H1 (cell line): ENCODE measurements around the gene FSCN2. TPM values are rescaled to one million over a fixed set of nuclear protein-coding genes. Genes with fewer than 3 reads are reported as not detected.
A peak's percentile ranks its signal among the peaks of the same experiment; 100 is the strongest.

ENCODE experiments used
- CTCF ChIA-PET: fragments of 300-600 bp; sonication (Branson Sonifier 250); formaldehyde crosslinking; loops from one replicate; lab custom pipeline; 2021; ENCODE audit not compliant: partially characterized antibody; lab: Charles Lee
- POLR2A ChIA-PET: fragments of 300-600 bp; sonication (Branson Sonifier 250); formaldehyde crosslinking; loops from one replicate; lab custom pipeline; 2021; ENCODE audit warnings: inconsistent platforms; ENCODE audit not compliant: partially characterized antibody; lab: Charles Lee
- DNase-seq, 2 experiments: peaks; one replicate each; pipeline versions ENCODE4 v3.0.0 to v3.0.0-alpha.2; 2010 to 2022; ENCODE audit warnings: low spot score in 2 of 2, low read depth in 1 of 2, mixed read lengths in 1 of 2
- FAIRE-seq: peaks from 2 replicates; lab custom pipeline; 2011; peaks lifted over from hg19 to GRCh38; lab: Jason Lieb, UNC
- H2AFZ ChIP-seq: 2 replicates; pipeline ENCODE4 v1.8.1; 2012; ENCODE audit warnings: low read length, inconsistent platforms
- H2AK5ac ChIP-seq: 2 replicates; pipeline ENCODE4 v1.6.1; 2013; ENCODE audit warnings: low read depth, low read length
- H2BK120ac ChIP-seq: replicated peaks from 2 replicates; pipeline ENCODE3; 2013; ENCODE audit warnings: low read depth, low read length, inconsistent platforms
- H2BK12ac ChIP-seq: 2 replicates; pipeline ENCODE4 v1.6.1; 2013; ENCODE audit warnings: low read depth, low read length
- H2BK15ac ChIP-seq: 2 replicates; pipeline ENCODE4 v1.6.1; 2013; ENCODE audit warnings: low read length
- H2BK20ac ChIP-seq: 2 replicates; pipeline ENCODE4 v1.6.1; 2013; ENCODE audit warnings: low read length
- H2BK5ac ChIP-seq: 2 replicates; pipeline ENCODE4 v1.6.1; 2013; ENCODE audit warnings: low read depth, low read length
- H3K14ac ChIP-seq: 2 replicates; pipeline ENCODE4 v1.6.1; 2013; ENCODE audit warnings: inconsistent platforms; ENCODE audit not compliant: insufficient read length
- H3K18ac ChIP-seq: 2 replicates; pipeline ENCODE4 v1.6.1; 2013; ENCODE audit warnings: low read length; ENCODE audit errors: extremely low read depth
- H3K23ac ChIP-seq: 2 replicates; pipeline ENCODE4 v1.6.1; 2013; ENCODE audit warnings: inconsistent platforms; ENCODE audit not compliant: insufficient read length
- H3K23me2 ChIP-seq: 2 replicates; pipeline ENCODE4 v1.6.1; 2013; ENCODE audit warnings: low read depth, low read length
- H3K27ac ChIP-seq: 2 replicates; pipeline ENCODE4 v1.6.1; 2011; ENCODE audit warnings: low read depth, low read length, inconsistent platforms
- H3K27me3 ChIP-seq, 4 experiments: replicated peaks in 1 of 4; 1 replicate in 1 of 4; 2 replicates in 3 of 4; pipeline versions ENCODE4 v1.6.1 to v1.8.1; 2011 to 2013; ENCODE audit warnings: low read length in 3 of 4, mild to moderate bottlenecking in 3 of 4, inconsistent platforms in 2 of 4, mixed read lengths in 2 of 4, moderate library complexity in 1 of 4; ENCODE audit not compliant: control insufficient read depth in 3 of 4, insufficient read depth in 3 of 4; ENCODE audit errors: extremely low read depth in 1 of 4
- H3K36me3 ChIP-seq, 4 experiments: 2 replicates each; pipeline versions ENCODE4 v1.6.1 to v1.8.1; 2011 to 2013; ENCODE audit warnings: mild to moderate bottlenecking in 4 of 4, low read length in 3 of 4, moderate library complexity in 2 of 4, control low read depth in 1 of 4, inconsistent platforms in 1 of 4; ENCODE audit not compliant: insufficient read depth in 4 of 4, control insufficient read depth in 2 of 4
- H3K4ac ChIP-seq: replicated peaks from 2 replicates; pipeline ENCODE3; 2013; ENCODE audit warnings: low read length, low read depth, mixed read lengths, inconsistent platforms; ENCODE audit not compliant: insufficient read length
- H3K4me1 ChIP-seq, 4 experiments: replicated peaks in 1 of 4; 1 replicate in 1 of 4; 2 replicates in 3 of 4; pipeline versions ENCODE4 v1.6.1 to v1.8.1; 2011 to 2013; ENCODE audit warnings: low read length in 3 of 4, inconsistent platforms in 2 of 4, mixed read lengths in 1 of 4; ENCODE audit not compliant: insufficient read depth in 4 of 4, control insufficient read depth in 3 of 4
- H3K4me2 ChIP-seq, 2 experiments: 2 replicates each; pipeline versions ENCODE4 v1.6.1 to v1.8.1; 2011 to 2013; ENCODE audit warnings: low read depth in 2 of 2, low read length in 2 of 2, control low read depth in 1 of 2, inconsistent platforms in 1 of 2, mild to moderate bottlenecking in 1 of 2; ENCODE audit not compliant: insufficient read depth in 1 of 2
- H3K4me3 ChIP-seq, 4 experiments: fragments of 200-600, 300-600 bp in 1 of 4; sonication (generic), shearing (Covaris generic), sonication (Bioruptor Twin) in 1 of 4; 2 replicates each; pipeline versions ENCODE4 v1.5.1 to v1.8.1; 2011 to 2016; ENCODE audit warnings: low read length in 4 of 4, low read depth in 3 of 4, control low read depth in 2 of 4, inconsistent platforms in 2 of 4, mild to moderate bottlenecking in 2 of 4, mixed read lengths in 1 of 4, moderate library complexity in 1 of 4; ENCODE audit not compliant: insufficient read depth in 2 of 4; ENCODE audit errors: extremely low read depth in 1 of 4
- H3K56ac ChIP-seq: replicated peaks from 2 replicates; pipeline ENCODE3; 2013; ENCODE audit warnings: low read depth, mild to moderate bottlenecking, mixed read lengths, low read length, inconsistent platforms; ENCODE audit not compliant: insufficient read length
- H3K79me1 ChIP-seq: 2 replicates; pipeline ENCODE4 v1.6.1; 2013; ENCODE audit warnings: low read depth, low read length, control low read depth
- H3K79me2 ChIP-seq, 2 experiments: 2 replicates each; pipeline versions ENCODE4 v1.6.1 to v1.8.1; 2012 to 2013; ENCODE audit warnings: low read length in 2 of 2, mild to moderate bottlenecking in 2 of 2, inconsistent platforms in 1 of 2; ENCODE audit not compliant: insufficient read depth in 2 of 2, control insufficient read depth in 1 of 2
- H3K9ac ChIP-seq, 4 experiments: replicated peaks in 1 of 4; 1 replicate in 1 of 4; 2 replicates in 3 of 4; pipeline versions ENCODE4 v1.6.1 to v1.8.1; 2011 to 2013; ENCODE audit warnings: low read depth in 3 of 4, low read length in 3 of 4, control low read depth in 2 of 4, mild to moderate bottlenecking in 2 of 4, moderate library complexity in 2 of 4, inconsistent platforms in 1 of 4; ENCODE audit errors: extremely low read depth in 1 of 4
- H3K9me3 ChIP-seq, 2 experiments: 2 replicates each; pipeline versions ENCODE4 v1.6.1 to v1.8.1; 2012 to 2013; ENCODE audit warnings: mild to moderate bottlenecking in 2 of 2, moderate library complexity in 2 of 2, control low read depth in 1 of 2, inconsistent platforms in 1 of 2, low read depth in 1 of 2, low read length in 1 of 2, mixed read lengths in 1 of 2; ENCODE audit not compliant: insufficient read depth in 2 of 2
- H4K20me1 ChIP-seq, 2 experiments: replicated peaks in 1 of 2; 2 replicates each; pipeline versions ENCODE3 to v1.8.1; 2011 to 2013; ENCODE audit warnings: inconsistent platforms in 2 of 2, low read length in 2 of 2, mild to moderate bottlenecking in 1 of 2; ENCODE audit not compliant: insufficient read depth in 2 of 2, control insufficient read depth in 1 of 2
- H4K5ac ChIP-seq: 2 replicates; pipeline ENCODE4 v1.6.1; 2013; ENCODE audit warnings: low read length, low read depth, mixed read lengths, inconsistent platforms; ENCODE audit not compliant: insufficient read length
- H4K8ac ChIP-seq: 2 replicates; pipeline ENCODE4 v1.8.0; 2013; ENCODE audit warnings: mild to moderate bottlenecking, moderate library complexity, low read length, inconsistent platforms; ENCODE audit not compliant: insufficient read depth; ENCODE audit errors: extremely low read depth
- H4K91ac ChIP-seq: replicated peaks from 2 replicates; pipeline ENCODE3; 2013; ENCODE audit warnings: low read length, mixed read lengths, inconsistent platforms; ENCODE audit not compliant: insufficient read length
- ASH2L ChIP-seq: fragments of 200-600, 300-600 bp; sonication (generic); IDR thresholded peaks from one replicate; pipeline ENCODE4 v1.7.1; 2017; ENCODE audit warnings: low read length
- BACH1 ChIP-seq: IDR thresholded peaks from 2 replicates; pipeline ENCODE4 v1.6.1; 2012; ENCODE audit warnings: low read length, improper control_type of control experiment
- CTCF ChIP-seq, 3 experiments: IDR thresholded peaks; 1 replicate in 2 of 3; 2 replicates in 1 of 3; pipeline versions ENCODE4 v1.5.1 to v1.6.1; 2011; ENCODE audit warnings: low read length in 3 of 3, mild to moderate bottlenecking in 3 of 3, inconsistent platforms in 2 of 3, low read depth in 1 of 3, moderate library complexity in 1 of 3; ENCODE audit not compliant: insufficient read depth in 1 of 3; ENCODE audit errors: control extremely low read depth in 1 of 3
- GTF2F1 ChIP-seq: IDR thresholded peaks from 2 replicates; pipeline ENCODE4 v1.6.1; 2012; ENCODE audit warnings: low read depth, low read length, improper control_type of control experiment, borderline replicate concordance
- KDM4A ChIP-seq: IDR thresholded peaks from one replicate; pipeline ENCODE4 v1.7.1; 2012; ENCODE audit warnings: low read depth, mild to moderate bottlenecking, moderate library complexity, low read length, inconsistent platforms; ENCODE audit not compliant: severe bottlenecking
- NRF1 ChIP-seq: IDR thresholded peaks from 2 replicates; pipeline ENCODE4 v1.6.1; 2011; ENCODE audit warnings: mild to moderate bottlenecking, low read depth, low read length, improper control_type of control experiment
- TAF1 ChIP-seq: IDR thresholded peaks from 2 replicates; pipeline ENCODE4 v1.6.1; 2011; ENCODE audit warnings: mild to moderate bottlenecking, low read depth, low read length
- TAF7 ChIP-seq: optimal IDR thresholded peaks from 2 replicates; pipeline ENCODE3; 2011; ENCODE audit warnings: low read depth, mild to moderate bottlenecking, inconsistent platforms, low read length, moderate library complexity, borderline replicate concordance
- WGBS, 2 experiments: shearing (Covaris generic) in 1 of 2; methylation state at CpG; one replicate each; pipeline versions ENCODE4 v1.1.6 to v1.1.7; 2013 to 2015; ENCODE audit warnings: low lambda C conversion rate in 2 of 2, mixed read lengths in 2 of 2, inconsistent platforms in 1 of 2, low coverage in 1 of 2, missing lambda C conversion rate in 1 of 2; ENCODE audit not compliant: insufficient replicate concordance in 2 of 2, insufficient coverage in 1 of 2, insufficient read length in 1 of 2; ENCODE audit errors: extremely low coverage in 1 of 2, missing lambda C conversion rate in 1 of 2; 5-methylcytosine and 5-hydroxymethylcytosine counted together
- polyA plus RNA-seq, 7 experiments: library from polyadenylated mRNA; depleted of rRNA in 3 of 7; stranded (reverse) in 5 of 7; unstranded in 2 of 7; fragments of >200 nt in 5 of 7; fragments of 200-250 nt in 2 of 7; gene quantifications; 1 replicate in 5 of 7; 2 replicates in 1 of 7; 4 replicates in 1 of 7; pipeline versions ENCODE4 v1.2.1 to v1.2.3, GENCODE V29; 2011 to 2013; ENCODE audit warnings: missing spikeins in 2 of 7, mixed read lengths in 2 of 7
- total RNA-seq: library from RNA; stranded (reverse); fragmentation: NEBNext Ultra II Directional; extraction: Animal tissue kit (Norgen Biotek cat#: 25700); gene quantifications from 2 replicates; pipeline ENCODE4 v1.2.1, GENCODE V29; 2021

FSCN2 gene
- total and polyA plus RNA-seq, 2 of the 8 experiments (the other 6 are each of a cell fraction or from before 2014, with no cell fraction given), result 0.18 to 0.30 TPM

- Histone ChIP-seq H3K9ac (no peak overlapping the region), H2BK120ac (no peak overlapping the region), H3K23me2 (no peaks in the 10 kb centered on the region), H3K56ac (no peak overlapping the region), H2BK15ac (no peak overlapping the region), H3K4me1 (no peaks in the 10 kb centered on the region), H3K14ac (no peak overlapping the region), H3K4ac (no peak overlapping the region), H2BK12ac (no peak overlapping the region), H3K36me3 (peaks cover 6 to 42% (median 7%) of the 10 kb centered on the region in 4 experiments; a peak in 5 of 8 replicates), H4K8ac (no peak overlapping the region; the same call in 1 of the 2 replicates), H3K18ac (no peak overlapping the region), H3K27me3 (no peaks in the 10 kb centered on the region), H2AK5ac (no peak overlapping the region), H3K23ac (no peak overlapping the region), H2BK5ac (no peak overlapping the region), H4K91ac (no peak overlapping the region), H3K4me2 (no peak overlapping the region), H4K5ac (no peak overlapping the region), H3K79me1 (no peaks in the 10 kb centered on the region), H2BK20ac (no peak overlapping the region), H3K79me2 (no peaks in the 10 kb centered on the region), H4K20me1 (peaks cover 3% of the 10 kb centered on the region in 2 experiments), H2AFZ (no peak overlapping the region), H3K9me3 (no peaks in the 10 kb centered on the region), H3K27ac (peak overlapping the region; percentile 25; the same call in 1 of the 2 replicates), H3K4me3 (no peak overlapping the region)
- ChIA-PET CTCF (interaction anchor here (0.6 to 1.4 kb wide), 7 partner anchors 10 to 42 kb away, joined by 3 to 5 read pairs (median 3); no protein-coding TSS in a partner anchor), POLR2A (interaction anchor here (0.7 to 0.8 kb wide), 3 partner anchors 10 to 304 kb away, joined by 3 to 5 read pairs (median 4); no protein-coding TSS in a partner anchor)
- WGBS, 2 experiments, result 81% methylated on average over 23 of the region's 27 CpGs; no CpG with 5 or more reads in 1 of the 2 experiments
- no peak for DNase-seq
- no peak for FAIRE-seq
- TF ChIP-seq BACH1 (no peak), TAF7 (no peak), ASH2L (no peak), KDM4A (no peak), GTF2F1 (no peak), TAF1 (no peak), CTCF (IDR thresholded peaks at IDR 0.05; ENCODE audit: control extremely low read depth in 1 of 3, insufficient read depth in 1 of 3, low read depth in 1 of 3, low read length in 3 of 3) (peak; percentile 41 to 52 (median 46)), NRF1 (no peak)
These were observed 31.0 kb downstream of the FSCN2 start for GRCh38 chr17:81558941-81559806.
